Measurements from ENCODE around the gene ARMC9.
"Not testable (repeated sequence)": the region's sequence is repeated elsewhere in the genome, so short reads cannot be mapped to it uniquely, and the experiment has no call there.

ARMC9 gene

DNA sequence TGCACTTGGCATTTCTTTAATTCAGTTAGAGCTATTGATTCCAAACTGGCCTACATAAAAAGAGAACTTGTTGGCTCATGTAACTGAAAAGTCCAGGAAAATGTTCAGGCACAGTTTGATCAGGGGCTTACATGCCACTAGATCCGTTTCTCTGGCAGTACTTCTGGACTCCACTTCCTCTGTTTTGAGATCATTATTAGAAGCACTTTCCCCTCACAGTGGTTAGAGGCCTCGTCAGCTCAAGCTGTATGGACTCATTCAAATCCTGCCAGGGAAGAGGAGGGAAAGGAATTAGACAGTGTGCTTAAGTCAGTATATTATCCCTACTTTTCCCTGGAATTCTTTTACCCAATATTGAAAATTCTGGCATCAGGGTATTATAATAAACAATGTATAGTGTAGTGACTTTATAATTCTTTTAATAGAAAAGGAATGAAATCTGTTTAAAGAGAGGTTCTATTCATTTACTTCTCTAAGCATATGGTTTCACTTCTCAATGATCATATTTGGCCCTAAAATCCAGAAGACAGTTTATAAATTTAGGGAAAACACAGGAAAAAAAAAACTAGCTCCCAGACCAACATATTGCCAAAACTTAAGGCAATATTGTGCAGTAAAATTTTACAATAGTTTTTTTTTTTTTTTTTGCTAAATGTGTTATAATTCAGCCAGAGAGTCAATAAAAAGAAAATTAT is 92.0 kb downstream of the ARMC9 start:
- no peak for DNase-seq

DNA sequence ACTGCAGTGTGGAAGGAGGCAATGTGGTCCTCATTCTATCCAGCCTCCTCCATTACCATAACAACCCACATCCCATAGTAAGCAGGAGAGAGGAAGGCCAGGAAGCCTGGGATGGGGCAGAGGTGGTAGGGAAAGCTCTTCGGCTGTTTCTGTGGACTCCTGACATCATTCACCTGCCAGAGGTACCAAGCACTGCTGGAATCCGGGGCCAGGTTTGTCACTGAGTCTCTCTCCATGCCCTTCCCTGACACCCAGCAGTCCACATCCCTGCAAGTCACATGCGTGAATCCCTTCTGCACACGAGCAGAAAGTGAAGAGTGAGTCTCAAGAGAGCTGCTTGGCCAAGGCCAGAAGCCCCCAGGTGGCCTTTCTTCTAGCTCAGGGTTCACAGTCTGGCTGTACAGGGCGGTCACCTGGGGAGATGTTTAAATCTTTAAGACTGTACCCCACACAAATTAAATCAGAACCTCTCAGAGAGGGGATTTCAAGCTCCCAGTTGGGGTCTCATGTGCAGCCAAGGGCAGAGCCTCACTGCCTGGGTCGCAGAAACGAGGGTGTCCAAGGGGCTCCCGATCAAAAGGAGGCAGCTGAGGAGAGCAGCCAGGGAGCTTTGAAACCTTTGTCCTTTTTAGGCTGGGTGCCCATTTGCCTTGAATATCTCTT is 94.2 kb downstream of the ARMC9 start:
- no peak for DNase-seq

DNA sequence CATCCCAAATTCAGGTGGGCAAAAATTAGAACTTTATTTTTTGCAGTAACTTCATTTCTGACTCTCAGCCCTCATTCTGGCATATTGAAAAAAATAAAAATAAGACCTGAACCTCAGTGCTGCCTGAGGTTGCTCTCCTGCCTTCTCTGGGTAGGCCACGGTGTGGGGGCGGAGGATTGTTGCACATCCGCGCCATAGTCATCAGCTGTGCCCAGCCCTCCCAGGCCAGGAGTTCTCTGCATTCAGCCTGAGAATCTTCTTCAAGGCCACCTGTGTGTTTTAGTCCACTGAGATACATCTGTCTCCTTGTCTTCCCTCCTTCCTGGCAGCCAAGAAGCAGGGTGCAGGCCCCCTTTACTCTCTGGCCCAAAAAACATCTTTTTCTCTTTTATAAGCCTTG is 94.7 kb downstream of the ARMC9 start:
- DNase-seq: no peak

DNA sequence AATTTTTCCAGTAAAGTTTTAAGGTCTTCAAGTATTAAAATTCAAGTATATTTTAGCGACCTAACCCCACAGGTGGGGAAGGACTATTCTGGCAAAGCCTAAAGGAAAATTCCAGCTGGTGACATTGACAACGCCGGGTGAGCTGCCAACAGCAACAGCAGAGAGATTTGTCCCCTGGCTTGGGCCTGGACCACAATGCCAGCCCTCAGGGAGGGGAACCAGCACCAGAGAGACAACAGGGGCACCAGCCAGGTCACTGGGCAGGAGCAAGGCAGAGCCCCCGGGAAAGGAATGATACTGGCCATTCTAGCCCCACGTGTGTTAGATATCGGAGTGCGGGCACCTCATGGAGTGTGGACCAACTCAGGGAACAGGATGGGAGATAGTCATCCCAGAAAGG is 95.7 kb downstream of the ARMC9 start:
- DNase-seq: no peak

DNA sequence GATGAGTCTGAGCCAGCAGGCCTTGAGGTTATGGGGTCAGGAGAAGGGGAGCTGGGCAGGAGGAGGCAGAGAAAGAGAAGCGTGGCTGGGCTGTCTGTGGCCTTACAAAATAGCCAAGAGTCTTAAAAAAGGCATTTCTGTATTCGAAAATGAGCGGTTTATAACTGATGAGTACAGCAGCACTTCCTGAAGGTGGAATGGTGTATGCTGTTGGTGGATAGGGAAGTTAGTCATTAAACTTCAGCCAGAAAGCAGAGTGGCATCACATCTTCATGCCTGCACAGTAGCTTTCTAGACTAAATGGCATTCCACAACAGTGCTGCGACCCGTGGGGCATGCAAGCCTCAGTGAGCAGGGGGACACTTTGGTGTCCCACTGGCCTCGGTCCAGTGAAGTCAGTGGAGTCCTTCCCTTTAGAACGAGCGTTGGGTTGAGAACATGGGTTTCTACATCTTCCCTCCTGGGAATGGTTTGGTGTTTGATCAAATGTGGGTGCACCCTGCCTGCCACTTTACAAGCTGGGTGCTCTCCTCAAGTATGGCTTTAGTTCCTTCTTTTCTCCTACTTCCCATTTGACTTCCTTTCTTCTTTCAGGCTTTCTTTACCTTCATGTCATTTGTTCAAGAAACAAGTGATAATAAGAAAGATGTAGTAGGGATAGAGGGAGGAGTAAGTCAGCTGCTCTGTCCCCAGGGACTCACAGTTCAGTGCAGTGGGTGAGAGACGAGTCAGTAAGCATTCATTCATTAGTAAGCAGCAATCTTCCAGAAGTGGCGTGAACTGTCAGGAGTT is 96.3 kb downstream of the ARMC9 start:
- DNase-seq: no peak

DNA sequence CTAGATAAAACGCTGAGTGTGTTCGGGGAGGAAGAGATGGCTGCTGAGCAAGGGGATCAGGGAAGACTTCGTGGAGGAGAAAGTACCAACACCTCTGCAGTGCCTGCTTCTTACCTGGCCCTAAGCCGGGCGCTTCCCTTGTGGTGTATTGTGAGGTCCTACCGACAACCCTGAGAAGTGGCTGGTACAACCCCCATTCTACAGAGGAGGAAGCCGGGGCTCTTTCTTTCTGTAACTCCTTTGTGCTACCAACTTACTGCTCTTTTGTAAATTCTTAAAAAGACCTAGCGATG is 96.9 kb downstream of the ARMC9 start:
- DNase-seq: no peak

DNA sequence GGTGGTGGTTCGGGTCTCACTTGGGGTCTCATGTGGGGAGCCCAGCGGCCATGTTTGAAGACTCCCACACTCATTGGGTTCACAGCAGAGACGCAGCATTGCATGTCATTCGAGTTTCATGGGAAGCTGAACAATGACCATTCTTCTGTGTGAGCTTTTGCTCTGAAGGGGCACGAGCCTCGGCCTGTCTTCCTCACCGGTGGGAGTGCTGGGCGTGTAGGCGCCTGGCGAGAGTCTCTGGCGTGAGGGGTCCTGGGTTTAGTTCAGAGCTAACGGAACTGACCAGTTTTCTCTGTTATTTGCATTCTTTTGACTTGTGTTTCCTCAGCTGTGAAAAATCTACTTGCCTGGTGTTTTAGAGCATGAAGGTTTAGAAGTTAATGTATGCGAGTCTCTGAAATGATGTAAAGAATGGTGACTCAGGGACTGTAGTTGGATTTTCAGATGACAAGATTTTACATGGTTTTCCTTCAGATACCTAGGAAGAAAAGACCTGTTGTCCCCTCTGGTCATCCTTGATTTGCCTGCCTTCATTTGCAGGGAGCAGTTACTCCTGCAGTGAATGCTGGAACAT is 98.1 kb downstream of the ARMC9 start:
- no peak for DNase-seq

DNA sequence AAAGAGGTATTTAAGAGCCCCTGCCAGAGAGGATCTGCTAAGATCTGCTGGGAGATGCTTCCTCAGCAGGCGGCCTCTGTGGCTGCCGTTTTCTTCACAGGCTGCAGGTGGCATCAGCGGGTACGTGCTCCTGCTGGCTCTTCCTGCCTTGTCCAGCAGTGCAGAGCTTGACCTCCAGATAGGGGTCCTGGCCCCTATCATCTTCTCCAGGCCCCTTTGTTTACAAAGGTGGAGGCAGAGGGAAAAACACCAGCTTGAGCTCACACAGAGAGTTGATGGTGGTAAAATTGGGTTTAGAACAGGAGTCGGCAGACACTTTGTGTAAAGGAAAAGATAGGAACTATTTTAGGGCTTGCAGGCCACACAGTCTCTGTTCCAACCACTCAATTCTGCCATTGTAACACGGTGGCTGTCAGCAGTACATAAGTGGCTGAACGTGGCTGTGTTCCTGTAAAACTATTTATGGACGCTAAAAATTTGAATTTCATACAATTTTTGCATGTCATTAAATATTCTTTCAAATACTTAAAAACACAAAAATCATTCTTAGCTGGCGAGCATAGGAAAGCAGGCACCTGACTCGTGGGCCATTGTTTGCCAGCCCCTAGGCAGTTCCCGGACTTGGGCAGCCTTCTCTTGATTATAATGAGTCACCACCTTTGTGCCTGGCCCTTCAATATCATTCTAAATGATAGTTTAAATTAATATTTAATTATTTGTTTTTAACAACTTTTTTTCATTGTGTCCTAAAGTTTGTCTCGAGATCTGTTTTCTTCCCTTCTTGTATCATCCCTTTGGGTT is 98.9 kb downstream of the ARMC9 start:
- no peak for DNase-seq

DNA sequence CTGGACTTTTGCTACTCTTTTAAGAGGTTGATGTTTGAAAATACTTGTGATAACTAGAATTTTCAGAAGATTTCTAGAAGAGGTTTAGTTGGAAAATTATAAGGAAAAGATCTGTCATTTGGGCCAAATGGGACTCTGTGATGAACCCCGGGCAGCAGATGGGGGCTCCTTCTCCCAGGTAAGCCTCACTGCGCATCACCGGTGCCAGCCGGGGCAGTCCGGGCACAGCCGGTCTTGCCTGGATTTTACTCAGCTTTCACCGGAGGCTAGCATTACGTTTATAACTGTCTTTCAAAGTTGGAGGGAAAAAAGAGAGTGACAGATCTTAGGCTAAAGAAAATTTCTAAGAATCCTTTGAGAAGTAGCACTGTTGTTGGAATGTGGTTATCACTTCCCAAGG is 99.7 kb downstream of the ARMC9 start:
- no peak for DNase-seq

DNA sequence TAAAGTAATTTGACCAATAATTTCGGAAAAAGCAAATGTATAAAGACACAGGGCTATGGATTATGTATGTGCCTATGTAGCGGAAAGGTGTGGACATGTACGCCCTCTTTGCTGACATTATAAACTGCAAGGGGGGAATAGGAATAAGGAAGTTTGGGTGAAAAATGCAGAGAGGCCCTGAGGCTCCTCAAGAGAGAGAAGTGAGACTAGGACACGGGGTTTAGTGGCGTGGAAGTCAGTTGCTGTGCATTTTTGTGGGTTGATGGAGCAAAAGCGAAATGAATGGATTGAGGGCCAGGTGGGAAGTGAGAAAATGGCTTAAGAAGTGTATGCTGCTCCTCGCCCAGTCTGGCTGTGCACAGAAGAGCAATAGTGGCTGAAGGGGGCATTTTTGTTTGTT is 100.8 kb downstream of the ARMC9 start:
- no peak for DNase-seq

DNA sequence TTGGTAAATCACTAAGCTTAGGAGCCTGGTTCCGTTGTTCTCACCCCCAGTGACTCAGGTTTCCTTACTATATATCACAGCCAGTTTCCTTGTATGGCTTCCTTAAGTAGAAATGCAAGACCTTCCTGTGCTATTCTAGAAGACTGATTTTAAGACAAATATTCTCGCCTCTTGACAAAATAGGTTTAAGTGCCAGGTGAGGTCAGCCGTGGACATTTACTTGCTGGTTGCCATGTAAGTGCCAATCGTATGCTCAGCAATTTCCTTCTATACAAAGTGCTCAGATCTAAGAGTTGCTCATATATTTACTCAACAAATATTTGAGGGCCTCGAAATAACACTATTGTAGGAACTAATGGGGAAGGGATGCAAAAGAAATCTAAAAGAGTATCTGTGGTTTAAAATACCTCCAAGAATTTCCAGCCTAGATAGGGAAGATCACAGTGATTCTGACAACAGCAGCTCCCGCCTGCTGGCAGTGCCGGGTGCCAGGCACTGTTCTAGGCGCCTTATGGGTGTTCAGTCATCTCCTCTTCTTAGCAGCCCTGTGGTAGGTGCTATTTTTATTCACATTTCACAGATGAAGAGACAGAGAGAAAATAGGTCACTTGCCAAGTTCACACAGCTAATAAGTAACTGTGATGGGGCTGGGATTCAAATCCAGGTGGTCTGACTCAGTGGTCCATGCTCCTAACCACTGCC is 101.7 kb downstream of the ARMC9 start:
- no peak for DNase-seq

DNA sequence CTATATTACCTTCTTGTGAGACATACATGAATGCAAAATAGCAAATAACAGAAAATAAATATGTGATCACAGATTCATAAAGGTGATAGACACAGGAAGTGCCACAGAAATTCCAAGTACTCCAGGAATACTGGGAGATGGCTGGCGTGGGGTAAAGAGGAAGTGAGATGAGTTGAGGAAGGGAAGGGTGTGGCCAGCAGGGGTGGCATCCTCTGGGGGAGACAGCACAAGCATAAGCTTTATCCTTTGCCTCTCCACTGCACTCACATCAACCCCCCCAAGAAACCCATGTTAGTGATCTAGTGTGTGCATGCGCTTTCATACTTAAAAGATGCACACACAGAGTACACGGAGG is 102.3 kb downstream of the ARMC9 start:
- no peak for DNase-seq

DNA sequence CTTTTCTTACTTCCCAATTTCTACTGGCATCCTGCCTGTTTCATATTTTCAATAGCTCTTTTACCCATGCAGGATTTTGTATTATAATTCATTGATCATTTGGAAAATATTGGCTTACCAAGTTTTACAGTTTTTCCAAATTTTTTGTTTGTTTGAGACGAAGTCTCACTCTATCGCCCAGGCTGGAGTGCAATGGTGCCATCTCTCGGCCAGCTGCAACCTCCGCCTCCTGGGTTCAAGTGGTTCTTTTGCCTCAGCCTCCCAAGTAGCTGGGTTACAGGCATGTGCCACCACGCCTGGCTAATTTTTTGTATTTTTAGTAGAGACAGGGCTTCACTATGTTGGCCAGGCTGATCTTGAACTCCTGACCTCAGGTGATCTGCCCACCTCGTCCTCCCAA is 105.8 kb downstream of the ARMC9 start:
- not testable (repeated sequence) for DNase-seq

DNA sequence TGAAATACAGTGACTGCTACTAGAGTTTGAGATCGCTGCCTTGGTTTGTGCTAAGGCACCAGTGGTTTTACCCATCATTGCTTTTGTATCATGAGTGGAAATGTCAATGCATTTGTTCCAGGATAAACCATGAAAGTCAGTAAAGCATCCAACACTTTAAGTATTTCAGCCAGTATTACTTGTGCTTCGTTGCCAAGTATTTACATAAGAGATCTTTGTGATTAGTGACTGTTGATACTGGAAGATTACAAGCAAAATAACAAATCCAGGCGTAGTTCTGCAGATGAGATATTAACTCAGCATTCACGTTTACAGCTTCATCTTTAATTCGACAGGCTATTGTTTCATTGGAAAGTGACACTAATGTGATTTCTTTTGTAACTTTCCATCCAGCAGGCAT is 106.8 kb downstream of the ARMC9 start:
- DNase-seq: no peak

DNA sequence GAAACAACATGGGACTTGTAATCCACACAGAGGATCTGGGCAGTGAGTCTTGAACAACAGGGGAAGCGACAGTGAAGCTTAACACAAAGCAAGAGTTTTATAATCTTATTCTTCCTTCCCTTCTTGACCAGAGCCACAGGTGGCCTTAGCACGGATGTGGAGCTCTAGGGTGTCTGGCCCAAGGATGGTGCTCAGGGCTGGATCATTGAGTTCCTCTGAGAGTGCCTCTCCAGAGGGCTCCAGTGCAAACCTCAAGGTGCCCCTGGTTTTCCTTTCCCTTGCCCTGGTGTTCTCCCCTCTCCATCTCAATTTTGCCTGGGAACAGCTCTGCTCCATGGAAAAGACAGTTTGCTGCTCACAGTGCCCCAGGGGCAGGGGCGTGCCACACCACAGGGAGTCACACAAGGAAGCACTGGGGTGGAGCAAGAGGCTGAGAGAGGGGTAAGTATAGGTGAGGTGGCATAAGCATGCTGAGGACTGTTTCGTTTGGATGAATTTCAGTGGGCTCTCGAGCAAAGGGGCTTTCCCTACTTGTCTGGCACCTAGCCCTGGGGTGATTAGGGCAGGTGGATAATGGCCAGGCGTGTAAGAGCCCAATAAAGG is 108.5 kb downstream of the ARMC9 start:
- no peak for DNase-seq

DNA sequence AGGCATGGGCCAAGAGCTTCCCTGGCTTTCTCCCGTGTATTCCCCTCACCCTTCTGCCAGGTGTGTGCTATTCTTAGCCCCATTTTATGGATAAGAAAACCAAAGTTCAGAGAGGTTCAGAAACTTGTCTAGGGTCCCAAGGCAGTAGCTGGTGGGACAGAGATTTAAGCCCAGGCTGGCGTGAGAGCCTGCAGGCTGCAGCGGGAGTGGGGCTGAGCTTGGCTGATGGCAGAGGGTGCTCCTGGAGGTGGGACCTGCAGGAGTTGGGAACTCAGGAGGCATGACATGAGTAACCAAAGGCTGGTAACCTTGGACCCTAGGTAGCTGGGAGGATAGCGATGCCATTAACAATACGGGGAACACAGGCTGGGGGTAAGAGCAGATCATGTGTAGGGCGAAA is 109.8 kb downstream of the ARMC9 start:
- no peak for DNase-seq

DNA sequence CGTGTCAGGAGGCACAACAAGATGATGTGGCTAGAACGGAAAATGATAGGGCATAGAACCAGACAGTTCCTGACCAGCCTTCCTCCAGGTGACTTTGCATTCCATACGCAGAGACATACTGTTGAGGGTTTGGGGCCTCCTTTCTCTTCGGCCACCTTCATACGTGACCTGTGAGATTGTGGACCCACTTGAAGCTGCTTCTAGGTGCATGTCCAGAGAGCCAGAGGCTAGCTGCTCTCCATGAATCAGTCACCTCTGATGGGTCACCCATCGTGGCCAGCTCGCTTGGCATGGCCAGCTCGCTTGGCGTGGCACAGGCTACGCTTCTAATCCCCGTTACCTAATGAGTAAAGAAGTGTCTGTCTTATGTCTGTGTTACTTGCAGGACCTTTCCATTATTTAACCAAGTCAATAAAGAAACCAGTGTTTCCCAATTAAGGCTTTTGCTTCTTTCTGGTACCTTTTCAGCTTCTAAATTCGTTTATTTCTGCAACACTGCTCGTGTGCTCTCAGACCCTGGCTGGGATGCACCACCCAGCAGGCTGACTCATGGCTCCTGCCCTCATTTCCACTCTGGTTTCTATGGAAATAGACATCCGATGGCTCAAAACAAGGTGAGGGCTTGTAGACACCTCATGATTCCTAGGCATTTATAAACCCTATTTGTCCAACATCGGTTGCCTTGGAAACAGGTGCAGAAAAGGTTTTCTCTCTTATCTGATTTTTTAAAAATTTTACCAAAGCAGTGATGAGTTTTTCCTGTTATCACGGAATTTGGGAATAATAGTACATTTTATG is 110.4 kb downstream of the ARMC9 start:
- DNase-seq: no peak

DNA sequence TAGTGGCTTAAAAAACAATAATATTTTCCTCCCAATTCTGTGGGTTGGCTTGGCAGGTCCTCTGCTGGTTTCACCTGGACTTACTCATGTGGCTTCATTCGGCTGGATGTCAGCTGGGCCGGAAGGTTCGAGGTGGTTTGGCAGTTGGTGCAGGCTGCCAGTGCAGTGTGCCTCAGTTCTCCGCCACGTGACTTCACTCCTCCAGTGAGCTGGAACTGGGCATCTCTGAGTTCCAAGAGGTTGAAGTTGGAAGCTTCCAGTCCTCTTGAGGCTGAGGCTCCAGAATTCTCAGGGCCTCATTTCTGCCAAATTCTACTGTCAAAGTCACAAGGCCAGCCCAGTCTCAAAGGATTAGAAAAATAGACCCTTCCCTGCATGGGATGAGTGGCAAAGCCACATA is 113.6 kb downstream of the ARMC9 start:
- no peak for DNase-seq

DNA sequence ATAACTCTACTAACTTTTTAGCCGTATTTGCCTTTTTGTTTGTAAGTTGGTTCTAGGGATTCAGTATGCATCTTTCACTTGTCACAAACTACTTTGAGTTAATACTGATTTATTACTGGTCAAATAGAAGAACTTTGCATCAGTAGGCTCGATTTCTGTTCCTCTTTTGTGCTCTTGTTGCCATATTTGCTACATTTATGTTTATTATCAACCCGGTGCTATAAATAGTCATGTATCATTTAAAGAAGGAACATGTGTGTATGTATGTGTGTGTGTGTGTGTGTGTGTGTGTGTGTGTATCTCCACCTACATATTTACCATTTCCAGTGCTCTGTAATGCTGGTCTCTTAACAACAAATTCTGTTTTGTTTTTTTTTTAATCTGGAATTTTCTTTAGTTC is 117.5 kb downstream of the ARMC9 start:
- no peak for DNase-seq

DNA sequence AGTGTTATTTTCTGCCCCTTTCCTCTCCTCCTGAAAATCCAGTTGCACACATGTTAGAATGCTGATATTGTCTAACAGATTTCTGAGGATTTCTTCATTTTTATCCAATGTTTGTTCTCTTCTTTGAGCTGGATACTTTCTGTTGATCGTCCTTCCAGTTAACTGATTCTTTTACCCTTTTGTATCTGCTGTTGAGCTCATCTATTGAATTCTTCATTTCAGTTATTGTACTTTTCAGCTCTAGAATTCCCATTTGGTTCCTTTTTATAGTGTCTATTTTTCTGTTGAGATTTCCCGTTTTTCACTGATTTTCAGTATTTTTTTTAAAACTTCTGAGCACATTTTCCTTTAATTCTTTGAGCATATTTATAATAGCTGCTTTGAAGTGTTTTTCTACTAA is 119.1 kb downstream of the ARMC9 start:
- DNase-seq: no peak

DNA sequence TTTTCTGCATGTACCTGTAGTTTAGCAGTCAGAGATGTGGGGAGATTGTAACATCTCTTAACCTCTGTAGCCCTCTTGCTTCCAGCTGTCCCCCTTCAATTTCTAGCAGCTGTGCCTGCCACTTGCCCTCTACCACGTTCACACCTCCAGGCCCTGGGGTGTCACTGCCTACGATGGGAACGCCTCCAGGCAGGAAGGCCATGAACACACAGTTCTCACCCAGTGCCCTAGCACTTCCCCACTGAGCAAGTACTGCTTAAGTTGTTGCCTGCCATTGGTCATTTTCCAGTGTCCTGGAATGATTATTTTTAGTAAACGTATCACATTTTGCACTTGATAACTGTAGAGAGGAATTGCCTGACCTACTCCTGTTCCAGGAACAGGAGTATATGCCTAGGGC is 120.0 kb downstream of the ARMC9 start:
- DNase-seq: no peak

Data from activated gamma-delta T cell treated with Interleukin-2 at 50 U/mL for 16 hours (primary cell).